HG03025 (cell line): ENCODE data around the gene KITLG.
"Not testable (repeated sequence)": the region's sequence is repeated elsewhere in the genome, so short reads cannot be mapped to it uniquely, and the experiment has no call there.

Source experiments
- ATAC-seq: cut with Tn5 transposase; IDR thresholded peaks from one replicate; pipeline ENCODE4 v1.9.1; 2021; ENCODE audit warnings: mild to moderate bottlenecking, moderate library complexity; ENCODE audit not compliant: unreplicated experiment, low FRiP score

The KITLG gene

DNA sequence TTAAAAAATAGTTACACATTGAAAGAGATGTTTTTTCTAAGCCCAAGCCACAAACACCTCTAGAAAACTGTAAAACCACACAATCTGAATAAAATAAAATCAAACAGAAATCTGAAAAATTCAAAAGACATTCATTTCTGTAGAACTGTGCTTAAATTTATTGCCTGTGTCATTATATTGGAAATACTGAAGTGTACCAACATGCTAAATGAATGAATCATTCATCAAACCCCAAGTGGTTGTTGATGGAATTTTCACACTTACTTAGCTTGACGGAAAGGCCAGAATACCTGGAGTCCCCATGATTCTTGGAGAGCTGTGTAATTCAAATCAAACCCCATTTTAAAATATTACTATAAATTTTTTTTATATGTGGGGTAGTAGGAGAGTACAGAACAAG is 2.7 kb downstream of the KITLG start:
- no peak for ATAC-seq

DNA sequence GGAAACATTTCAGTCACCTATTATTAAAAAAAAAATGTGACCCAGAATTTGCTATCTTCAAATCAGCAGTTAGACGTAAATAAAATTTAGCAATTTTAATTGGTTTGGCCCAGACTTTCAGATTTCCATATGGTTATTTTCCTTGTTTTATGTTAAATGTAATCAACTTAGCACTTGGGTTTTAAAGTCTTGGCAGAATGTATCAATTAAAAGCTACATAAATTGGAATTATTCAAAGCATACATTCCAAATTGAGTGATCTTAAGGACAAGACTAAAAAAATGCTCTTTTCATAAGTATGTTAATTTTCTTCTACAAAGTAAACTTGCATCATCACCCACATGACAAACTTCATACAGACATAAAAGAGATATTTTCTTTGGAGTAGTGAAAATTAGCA is 3.4 kb downstream of the KITLG start:
- ATAC-seq: no peak

DNA sequence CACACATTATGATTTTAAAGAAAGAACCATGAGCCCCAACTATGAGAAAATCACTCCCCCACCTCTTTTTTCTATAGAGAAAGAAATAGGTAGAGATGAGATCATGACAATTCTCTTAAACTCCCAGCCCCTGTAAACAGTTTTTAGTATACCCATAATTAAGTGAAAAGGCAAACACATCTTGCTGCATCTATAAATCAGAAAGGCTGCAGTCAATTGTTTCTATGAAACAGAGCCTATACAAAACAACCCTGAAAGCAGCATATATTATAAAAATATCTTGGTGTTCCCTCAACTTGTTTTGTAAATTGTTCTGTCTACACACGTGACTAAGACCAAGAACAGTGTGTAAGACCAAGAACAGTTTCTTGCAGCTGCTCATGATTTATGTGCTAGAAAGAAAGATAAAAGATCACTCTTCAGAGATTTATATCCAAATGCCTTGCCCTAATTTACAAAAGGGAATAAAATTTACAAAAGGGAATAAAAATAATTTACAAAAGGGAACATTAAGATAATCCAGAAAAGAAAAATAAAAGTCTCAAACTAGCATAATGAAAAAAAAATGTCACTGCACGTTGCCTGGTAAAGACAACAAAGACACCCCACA is 4.8 kb downstream of the KITLG start:
- ATAC-seq: no peak

DNA sequence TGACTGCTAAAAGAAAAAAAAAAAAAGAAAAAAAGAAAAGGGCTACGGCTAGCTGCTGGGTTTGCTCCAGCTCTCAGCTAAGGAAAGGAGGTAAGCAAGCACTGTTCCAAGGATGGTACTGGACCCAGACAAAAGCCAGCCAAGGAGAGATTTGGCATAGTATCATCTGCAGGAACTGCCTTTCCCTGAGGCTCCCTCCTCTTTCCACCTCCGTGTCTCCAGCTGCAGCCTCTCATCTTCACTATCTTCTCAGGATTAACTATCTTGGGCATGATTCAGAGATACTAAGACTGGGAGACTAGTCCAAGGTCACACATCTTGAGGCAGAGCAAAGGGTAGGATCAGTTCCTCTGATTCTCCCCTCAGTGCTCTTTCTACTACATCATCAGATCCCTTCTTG is 6.0 kb downstream of the KITLG start:
- no peak for ATAC-seq

DNA sequence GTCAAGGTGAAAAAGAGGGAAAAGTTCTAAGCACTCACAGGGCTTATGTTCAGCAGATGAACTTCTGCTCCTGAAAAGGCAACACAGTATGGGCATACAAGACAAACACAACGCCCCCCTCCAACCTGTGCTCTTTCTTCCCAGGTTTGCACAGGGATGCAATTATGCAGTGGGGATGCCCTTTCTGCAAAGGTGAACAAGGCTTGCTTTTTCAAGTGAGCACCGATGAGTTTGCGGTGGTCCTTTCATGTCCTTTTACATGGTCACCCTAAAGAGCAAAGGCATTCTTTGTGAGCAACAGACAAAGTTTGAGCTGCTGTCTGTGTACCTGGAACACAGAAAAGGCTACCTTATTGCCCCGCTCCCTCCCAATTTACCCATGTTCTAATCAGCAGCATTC is 6.7 kb downstream of the KITLG start:
- no peak for ATAC-seq

DNA sequence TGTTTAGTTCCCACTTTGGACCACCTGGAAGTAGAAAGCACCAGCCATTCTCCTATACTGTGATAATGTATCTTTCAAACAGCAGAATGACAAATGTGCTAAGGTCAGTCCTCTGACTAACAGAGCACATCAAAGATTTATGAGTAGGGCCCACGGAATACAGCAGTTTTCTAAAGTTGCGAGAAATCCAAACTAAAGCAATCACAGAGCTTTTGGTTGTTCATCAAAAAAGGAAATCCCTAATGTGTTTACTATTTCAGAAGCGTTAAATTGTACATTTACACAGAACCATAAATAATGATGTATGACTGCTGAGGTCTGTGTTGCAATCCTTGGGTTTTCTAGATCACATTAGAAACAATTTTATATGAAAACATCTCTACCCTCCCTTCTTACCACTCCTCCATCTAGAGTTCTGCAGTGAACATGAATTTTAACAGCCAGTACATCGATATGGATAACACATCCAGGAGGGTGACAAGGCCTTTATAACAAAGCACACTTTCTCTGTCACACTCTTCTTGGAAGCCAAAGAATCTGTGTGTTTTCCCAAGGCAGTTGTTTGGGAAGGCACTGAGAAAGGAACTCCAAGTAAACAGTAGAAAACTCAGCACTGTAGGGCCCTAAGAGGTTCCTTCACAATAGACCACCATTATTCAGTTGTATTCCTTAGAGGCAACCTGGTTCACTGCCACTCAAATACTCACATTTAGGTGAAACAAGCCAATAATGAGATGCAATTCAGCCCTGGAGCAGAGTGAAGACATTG is 7.3 kb downstream of the KITLG start:
- no peak for ATAC-seq

DNA sequence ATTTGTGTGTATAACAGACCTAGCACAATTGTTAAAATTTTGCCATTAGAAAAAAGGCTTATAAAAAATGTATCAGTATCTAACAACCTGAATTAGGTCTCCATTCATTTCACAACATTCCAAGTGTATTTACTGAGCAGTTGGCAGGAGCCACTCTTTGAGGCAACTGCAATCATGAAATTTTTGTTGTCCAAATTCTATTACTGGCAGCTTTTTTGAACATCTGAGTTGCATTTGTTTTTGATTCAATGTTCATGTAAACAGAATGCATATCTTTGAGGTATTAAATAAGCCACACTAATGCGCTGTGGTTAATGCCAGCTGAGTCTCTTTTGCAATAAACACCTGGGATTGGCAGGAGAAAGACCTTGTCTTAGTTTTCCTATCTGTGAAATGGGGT is 8.7 kb downstream of the KITLG start:
- no peak for ATAC-seq

DNA sequence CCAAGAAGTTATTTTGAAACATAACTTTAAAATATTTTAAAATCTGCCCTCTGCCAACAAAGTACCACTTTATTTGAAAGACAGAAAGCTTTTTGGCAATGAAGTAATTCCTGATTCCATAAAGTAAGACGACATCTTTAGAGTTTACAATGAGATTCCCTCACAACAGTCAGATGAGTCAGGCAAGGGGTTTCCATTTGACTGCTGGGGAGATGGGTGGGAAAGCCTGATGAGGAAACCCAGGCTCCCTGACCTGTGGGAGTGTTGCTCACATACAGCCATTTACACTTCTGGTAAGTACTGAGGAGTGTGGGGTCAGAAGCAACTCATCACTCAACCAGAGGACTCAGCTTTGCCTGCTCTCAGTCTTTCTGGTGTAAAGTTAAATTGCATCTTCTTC is 10.2 kb downstream of the KITLG start:
- no peak for ATAC-seq

DNA sequence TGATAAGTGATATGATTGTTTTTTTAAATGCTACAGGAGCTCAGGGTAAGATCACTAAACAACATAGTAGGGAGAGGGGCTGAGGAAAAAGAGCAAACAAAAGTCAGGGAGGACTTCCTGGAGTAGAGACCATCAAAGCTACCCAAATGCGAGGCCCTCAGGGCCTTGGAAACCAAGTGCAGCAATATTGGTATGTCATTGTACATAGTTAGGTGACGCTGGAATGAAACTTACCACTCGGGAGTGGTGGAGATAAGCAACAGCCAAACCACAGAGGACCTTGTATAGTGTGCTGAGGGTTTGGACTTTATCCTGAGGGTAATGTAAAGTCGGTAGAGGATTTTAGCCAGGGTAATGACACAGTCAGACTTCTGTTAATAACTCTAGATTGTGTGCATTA is 13.8 kb downstream of the KITLG start:
- ATAC-seq: no peak

DNA sequence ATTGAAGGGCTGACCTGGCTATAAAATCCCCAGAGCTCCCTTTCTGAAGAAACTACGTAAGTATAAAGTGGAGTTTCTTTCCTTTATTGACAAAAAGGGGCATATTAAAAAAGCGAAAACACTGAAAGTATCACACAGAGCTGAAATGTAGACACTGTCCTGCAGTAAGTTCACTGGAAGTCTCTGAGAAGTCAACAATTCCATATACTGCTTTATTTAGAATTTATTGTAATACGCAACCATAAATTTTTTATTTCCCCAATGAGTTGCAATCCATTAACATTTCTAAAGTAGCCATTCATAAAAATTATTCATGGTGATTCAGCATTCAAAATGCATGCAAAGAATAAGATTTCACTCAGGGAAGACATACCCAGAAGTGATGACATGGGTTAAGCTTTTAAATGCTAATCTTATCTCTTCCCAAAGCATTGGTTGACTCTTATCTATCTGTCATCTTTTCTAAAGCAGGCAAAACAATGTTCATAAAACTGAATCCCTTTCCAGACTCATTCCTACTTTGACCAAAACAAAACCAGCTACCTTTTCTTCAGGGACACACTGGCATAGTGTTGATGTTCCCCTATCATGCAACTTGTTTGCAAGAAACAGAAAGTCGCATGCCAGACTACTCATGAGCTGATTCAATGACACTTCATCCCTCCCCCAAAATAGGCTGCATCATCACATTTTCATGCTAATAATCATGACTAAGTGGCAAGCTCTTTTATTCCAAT is 17.3 kb downstream of the KITLG start:
- ATAC-seq: no peak

DNA sequence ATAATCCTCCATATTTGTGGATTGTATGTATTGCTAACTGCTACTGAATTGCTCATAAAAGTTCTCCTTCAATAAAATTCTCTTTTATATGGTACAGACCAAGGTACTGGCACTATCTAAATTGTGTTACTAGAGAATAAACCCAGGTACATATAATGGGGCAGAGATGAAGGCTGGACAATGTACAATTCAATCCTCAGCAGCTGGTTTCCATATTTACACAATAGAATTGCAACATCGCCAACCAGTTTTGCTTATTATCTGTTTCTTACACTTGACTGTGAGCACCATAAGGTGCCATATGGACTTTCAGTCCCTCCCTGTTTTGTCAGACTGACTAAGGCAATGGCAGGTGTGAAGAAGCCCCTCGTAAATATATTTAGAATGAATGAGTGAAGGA is 18.1 kb downstream of the KITLG start:
- ATAC-seq: no peak

DNA sequence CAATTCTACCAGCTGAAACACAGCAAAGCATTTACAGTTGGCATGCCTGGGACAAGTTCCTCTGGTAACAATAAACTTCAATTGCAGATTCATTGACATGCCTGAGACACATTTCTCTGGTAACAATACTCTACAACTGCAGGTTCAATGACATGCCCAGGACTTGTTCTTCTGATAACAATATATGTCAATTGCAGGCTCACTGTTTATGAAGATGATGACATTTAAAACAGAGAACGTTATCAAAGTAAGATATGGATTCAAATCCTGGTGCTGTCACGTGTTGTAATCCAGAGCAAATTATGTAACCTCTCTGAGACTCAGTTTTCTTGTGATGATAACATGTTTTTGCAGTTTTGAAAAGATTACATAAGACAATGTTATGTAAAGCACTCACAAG is 20.5 kb downstream of the KITLG start:
- ATAC-seq: no peak

DNA sequence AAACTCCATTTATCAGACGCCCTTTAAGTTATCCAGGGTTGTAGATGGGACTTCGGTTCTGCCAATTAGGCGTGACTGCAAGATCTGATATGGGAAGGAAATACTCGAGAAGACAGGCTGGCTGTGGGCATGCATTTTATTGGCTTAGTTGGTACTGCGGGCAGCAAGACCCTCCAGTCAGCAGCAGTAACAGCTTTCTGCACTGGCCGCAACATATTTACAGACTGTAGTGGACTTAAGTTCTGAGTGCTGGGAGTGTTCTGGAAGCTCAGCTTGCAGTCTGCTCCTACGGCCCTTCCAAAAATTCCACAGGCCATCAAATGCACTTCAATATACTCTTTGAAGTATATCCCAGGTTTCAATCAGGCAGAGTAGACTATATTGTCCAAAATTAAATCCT is 21.1 kb downstream of the KITLG start:
- no peak for ATAC-seq

DNA sequence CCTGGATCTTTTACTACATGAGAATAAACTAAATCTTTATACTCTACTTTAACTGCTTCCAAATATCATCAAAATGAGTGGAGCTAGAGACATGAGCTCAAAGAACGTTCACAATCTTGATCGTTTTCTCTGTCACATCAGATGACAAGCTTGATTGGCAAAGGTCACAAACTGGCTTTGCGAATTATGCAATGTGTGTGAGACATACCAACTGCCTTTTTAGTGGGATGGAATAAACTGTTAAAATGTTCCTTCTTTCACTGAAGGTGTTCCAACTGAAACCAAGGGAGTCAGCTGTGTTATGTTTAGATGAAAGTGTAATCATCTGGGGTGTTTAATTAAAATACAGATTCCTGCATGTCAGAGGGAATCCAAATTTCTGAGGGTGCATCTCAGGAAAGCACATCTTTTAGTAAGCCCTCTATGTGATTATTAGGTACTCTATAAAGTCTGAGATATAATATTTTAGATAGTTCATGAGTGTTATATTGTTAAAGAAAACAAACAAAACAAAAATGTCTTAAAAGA is 21.9 kb downstream of the KITLG start:
- ATAC-seq: no peak

DNA sequence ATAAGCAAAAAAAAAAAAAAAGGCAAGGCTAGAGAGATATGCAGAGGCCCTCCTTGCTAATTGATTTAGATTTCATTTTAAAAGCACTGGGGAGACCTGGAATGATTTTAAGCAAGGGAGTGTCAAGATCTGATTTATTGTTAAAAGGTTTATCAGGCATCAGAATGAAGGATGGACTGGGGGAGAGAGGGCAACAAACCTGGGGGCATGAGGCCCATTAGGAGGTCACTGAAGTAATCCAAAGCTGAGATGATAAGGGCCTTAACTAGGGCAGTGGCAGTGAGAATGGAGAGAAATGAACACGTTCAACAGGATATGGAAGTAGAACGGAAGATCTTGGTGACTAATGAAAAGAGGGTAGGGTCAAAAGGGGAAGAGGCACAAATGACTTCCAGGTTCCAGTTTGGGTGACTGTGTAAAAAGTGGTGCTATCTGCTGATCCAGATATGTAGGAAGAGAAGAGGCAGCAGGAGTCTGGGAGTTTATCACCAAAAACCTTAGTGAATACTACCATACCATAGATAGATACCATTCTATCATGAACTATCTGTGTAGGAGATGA is 24.0 kb downstream of the KITLG start:
- no peak for ATAC-seq

DNA sequence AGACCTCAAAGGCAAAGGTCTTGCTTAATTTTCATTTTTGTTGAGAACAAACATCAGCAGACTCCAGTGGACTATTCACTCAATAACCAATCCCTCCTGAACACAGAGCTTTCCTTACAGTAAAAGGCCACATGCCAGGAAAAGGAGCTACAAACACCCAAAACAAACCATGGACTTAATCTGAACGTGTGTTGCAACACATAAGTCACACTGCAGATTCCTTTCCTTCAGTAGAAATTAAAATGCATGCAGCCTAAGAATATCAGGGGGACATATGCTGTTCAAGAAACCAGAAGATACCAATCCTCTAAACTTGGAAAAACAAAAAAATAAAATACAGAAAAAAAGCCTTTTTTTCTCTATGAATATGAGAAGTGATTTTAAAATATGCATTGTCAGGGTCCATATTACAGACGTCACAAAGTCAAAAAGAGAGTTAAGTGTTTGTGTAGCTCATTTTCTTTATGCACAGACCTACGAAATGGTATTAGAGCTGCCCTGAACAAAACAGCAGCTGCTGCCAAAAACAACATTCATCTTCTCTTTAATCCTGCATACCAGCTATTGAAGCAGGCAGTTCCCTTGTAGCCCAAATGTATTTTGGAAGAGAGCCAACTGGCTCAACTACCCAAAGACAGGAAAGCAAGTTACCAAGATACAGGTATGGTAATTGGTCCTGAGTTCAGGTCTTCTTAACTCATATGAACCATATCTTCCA is 26.2 kb downstream of the KITLG start:
- ATAC-seq: no peak

DNA sequence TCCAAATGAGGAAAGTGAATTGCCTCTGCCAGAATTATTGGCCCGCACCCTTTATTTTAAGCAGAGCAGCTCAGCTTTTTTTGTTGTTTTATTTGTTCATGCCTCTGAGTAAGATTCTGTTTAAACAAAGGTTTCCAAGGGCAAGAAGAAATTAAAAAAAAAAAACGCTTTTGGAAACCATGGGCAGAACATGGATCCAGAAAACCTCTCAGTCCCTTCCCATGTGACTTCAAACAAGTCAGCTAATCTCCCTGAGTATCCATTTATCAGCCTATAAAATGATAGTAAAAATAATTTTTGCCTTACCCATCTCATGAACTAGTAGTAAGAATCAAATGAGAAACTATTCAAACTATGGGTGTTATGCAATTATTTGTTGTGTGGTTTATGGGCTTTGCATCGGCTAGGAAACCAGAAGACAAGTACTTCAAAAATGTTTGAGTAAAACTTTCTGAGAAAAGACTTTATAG is 27.6 kb downstream of the KITLG start:
- ATAC-seq: no peak

DNA sequence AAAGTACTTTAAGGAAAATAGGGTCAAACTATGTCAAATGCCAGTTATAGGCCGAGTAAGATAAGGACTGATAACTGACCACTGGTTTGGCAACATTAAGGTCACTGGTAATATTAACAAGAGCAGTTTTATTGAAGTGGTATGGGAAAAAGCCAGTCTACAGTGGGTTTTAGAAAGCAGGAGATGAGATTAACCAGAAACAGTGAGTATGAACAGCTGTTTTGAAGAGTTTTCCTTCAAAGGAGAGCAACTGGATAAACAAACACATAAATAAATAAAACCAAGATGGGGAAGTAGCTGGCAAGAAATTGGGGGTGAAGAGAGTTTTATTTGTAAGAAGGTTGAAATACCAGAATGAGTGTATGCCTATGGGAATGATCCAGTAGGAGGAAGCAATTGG is 30.3 kb downstream of the KITLG start:
- no peak for ATAC-seq

DNA sequence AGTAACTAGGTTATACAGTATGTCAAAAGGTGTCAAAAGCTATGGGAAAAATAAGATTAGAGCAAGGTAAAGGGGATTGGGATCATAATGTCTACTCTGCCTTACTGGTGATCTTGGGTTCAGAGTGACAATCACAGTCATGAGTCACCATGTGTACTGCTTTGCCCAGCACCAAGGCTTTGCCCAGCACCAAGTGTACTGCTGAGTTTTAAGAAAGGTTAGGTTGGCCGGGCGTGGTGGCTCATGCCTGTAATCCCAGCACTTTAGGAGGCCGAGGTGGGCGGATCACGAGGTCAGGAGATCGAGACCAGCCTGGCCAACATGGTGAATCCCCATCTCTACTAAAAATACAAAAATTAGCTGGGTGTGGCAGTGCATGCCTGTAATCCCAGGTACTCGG is 32.3 kb downstream of the KITLG start:
- not testable (repeated sequence) for ATAC-seq

DNA sequence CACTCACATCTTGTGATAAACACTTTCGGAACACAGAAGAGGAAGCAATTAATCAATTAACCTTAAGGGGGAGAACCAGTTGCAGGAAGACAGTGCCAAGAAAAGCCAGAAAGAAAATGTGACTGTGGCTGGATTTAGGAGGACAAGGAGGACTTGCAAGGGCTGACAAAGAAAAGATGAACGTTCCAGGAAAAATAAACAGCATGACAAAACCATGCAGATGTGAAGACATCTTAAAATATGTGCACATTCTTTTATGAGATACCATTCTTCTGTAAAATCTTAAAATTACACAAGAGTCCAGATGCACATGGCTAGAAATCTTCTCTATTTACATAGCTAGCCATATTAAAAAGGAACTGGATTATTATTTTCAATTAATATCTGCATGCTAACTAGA is 33.4 kb downstream of the KITLG start:
- no peak for ATAC-seq

DNA sequence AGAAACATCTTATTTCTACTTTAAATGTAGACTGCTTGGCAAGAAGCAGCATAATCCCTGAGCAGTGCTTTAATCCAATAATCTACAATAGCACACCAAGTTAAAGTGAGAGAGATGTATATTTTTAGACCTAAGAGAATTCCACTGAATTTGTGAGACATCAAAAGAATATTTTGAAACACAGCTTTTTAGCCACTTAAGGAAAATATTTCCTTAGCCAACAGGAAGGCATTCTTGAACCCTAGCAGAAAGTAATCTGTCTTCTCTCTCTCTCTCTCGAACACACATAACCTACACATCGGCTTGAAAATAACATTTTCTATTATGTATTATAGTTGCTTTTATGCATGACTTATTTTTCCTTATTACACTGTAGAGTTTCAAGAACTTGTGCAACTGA is 34.0 kb downstream of the KITLG start:
- ATAC-seq: no peak
